B cell (primary cell): ENCODE measurements around the gene PRSS33. TPM values are rescaled to one million over a fixed set of nuclear protein-coding genes. Genes with fewer than 3 reads are reported as not detected.

ENCODE experiments used
- ATAC-seq: fragments of 200-7000 bp; cut with Tn5 transposase; one replicate; pipeline ENCODE4 v1.10.0; 2021; ENCODE audit warnings: low read depth, mild to moderate bottlenecking, moderate number of reproducible peaks, moderate library complexity
- CTCF ChIA-PET: fragments of 350-600 bp; sonication (Branson Sonifier 250); formaldehyde crosslinking; loops from one replicate; lab custom pipeline; 2021; ENCODE audit warnings: antibody characterized with exemption, inconsistent platforms; lab: Charles Lee
- POLR2A ChIA-PET: fragments of 350-600 bp; sonication (Branson Sonifier 250); formaldehyde crosslinking; loops from one replicate; lab custom pipeline; 2021; ENCODE audit warnings: antibody characterized with exemption; lab: Charles Lee
- DNase-seq: peaks from one replicate; pipeline ENCODE4 v3.0.0; 2013
- H2AFZ ChIP-seq: 2 replicates; pipeline ENCODE4 v1.6.1; 2012; ENCODE audit warnings: mild to moderate bottlenecking, low read depth, low read length; ENCODE audit not compliant: insufficient read depth, poor library complexity, severe bottlenecking
- H3K27ac ChIP-seq, 2 donors: 1 replicate in 1 of 2; 2 replicates in 1 of 2; pipeline ENCODE4 v1.5.1; 2012 to 2013; ENCODE audit warnings: low read length in 2 of 2, mild to moderate bottlenecking in 2 of 2, moderate library complexity in 1 of 2
- H3K27me3 ChIP-seq, 4 experiments: fragments of 200-600 bp in 1 of 4; sonication (generic) in 1 of 4; replicated peaks in 1 of 4; 1 replicate in 2 of 4; 2 replicates in 2 of 4; pipeline versions ENCODE4 v1.6.1 to v1.7.0; 2013 to 2016; ENCODE audit warnings: low read length in 3 of 4, mild to moderate bottlenecking in 2 of 4, mixed read lengths in 1 of 4, moderate library complexity in 1 of 4; ENCODE audit not compliant: insufficient read depth in 4 of 4, control insufficient read depth in 3 of 4; ENCODE audit errors: control extremely low read depth in 1 of 4
- H3K36me3 ChIP-seq, 2 experiments: replicated peaks in 1 of 2; 1 replicate in 1 of 2; 2 replicates in 1 of 2; pipeline versions ENCODE4 v1.6.1 to v1.7.1; 2013; ENCODE audit warnings: low read length in 1 of 2; ENCODE audit not compliant: insufficient read depth in 2 of 2, control insufficient read depth in 1 of 2; ENCODE audit errors: control extremely low read depth in 1 of 2, extremely low read depth in 1 of 2
- H3K4me1 ChIP-seq, 2 donors: fragments of 200-600 bp in 1 of 2; sonication (generic) in 1 of 2; 1 replicate in 1 of 2; 2 replicates in 1 of 2; pipeline versions ENCODE4 v1.5.1 to v1.6.1; 2013 to 2017; ENCODE audit warnings: low read length in 2 of 2; ENCODE audit not compliant: control insufficient read depth in 2 of 2, insufficient read depth in 2 of 2
- H3K4me2 ChIP-seq: replicated peaks from 2 replicates; pipeline ENCODE3; 2012; ENCODE audit warnings: mild to moderate bottlenecking, low read depth, low read length; ENCODE audit not compliant: poor library complexity, severe bottlenecking
- H3K4me3 ChIP-seq, 5 experiments: fragments of 200-600 bp in 1 of 5; sonication (generic) in 1 of 5; 1 replicate in 3 of 5; 2 replicates in 2 of 5; pipeline versions ENCODE4 v1.5.1 to v1.7.0; 2011 to 2016; ENCODE audit warnings: low read length in 4 of 5, mild to moderate bottlenecking in 4 of 5, low read depth in 2 of 5, control low read depth in 1 of 5, moderate library complexity in 1 of 5; ENCODE audit not compliant: insufficient read depth in 1 of 5; ENCODE audit errors: control extremely low read depth in 1 of 5, extremely low read depth in 1 of 5
- H3K79me2 ChIP-seq: fragments of 200-600 bp; sonication (generic); one replicate; pipeline ENCODE4 v1.6.0; 2016; ENCODE audit warnings: low read length; ENCODE audit not compliant: control insufficient read depth, insufficient read depth
- H3K9ac ChIP-seq: fragments of 200-600 bp; sonication (generic); 2 replicates; pipeline ENCODE4 v1.6.1; 2017; ENCODE audit warnings: mild to moderate bottlenecking, low read length, moderate library complexity
- H3K9me3 ChIP-seq, 3 donors: one replicate each; pipeline versions ENCODE4 v1.6.1 to v1.7.1; 2013; ENCODE audit warnings: low read length in 2 of 3; ENCODE audit not compliant: control insufficient read depth in 2 of 3, insufficient read depth in 1 of 3; ENCODE audit errors: control extremely low read depth in 1 of 3
- H4K20me1 ChIP-seq: 2 replicates; pipeline ENCODE4 v1.6.0; 2012; ENCODE audit warnings: mild to moderate bottlenecking, low read length; ENCODE audit not compliant: insufficient read depth, control insufficient read depth, poor library complexity, severe bottlenecking
- H3K27ac Mint-ChIP-seq: one replicate; pipeline ENCODE4 v1.8.0; 2021; ENCODE audit warnings: mixed read lengths
- H3K27me3 Mint-ChIP-seq: one replicate; pipeline ENCODE4 v1.8.0; 2021; ENCODE audit warnings: mixed read lengths
- H3K4me1 Mint-ChIP-seq: one replicate; pipeline ENCODE4 v1.8.0; 2021; ENCODE audit warnings: mixed read lengths
- H3K4me3 Mint-ChIP-seq: one replicate; pipeline ENCODE4 v1.8.0; 2021; ENCODE audit warnings: mixed read lengths
- H3K9me3 Mint-ChIP-seq: one replicate; pipeline ENCODE4 v1.8.0; 2022; ENCODE audit warnings: mixed read lengths; ENCODE audit not compliant: insufficient read depth
- EZH2 ChIP-seq: IDR thresholded peaks from 2 replicates; pipeline ENCODE4 v1.6.1; 2012; ENCODE audit warnings: borderline replicate concordance, low read depth, mild to moderate bottlenecking, moderate library complexity, low read length; ENCODE audit not compliant: insufficient read depth, poor library complexity, severe bottlenecking
- WGBS: methylation state at CpG from one replicate; pipeline ENCODE4 v1.1.5; 2013; ENCODE audit warnings: missing lambda C conversion rate; ENCODE audit not compliant: insufficient coverage; 5-methylcytosine and 5-hydroxymethylcytosine counted together
- intact Hi-C: fragments of 100-400 bp; cut with micrococcal nuclease; formaldehyde crosslinking; loops from one replicate; pipeline ENCODE4 v1.10.0; 2022
- polyA plus RNA-seq: library from polyadenylated mRNA; depleted of rRNA; stranded (reverse); fragments of >200 nt; gene quantifications from 2 replicates; pipeline ENCODE4 v1.2.3, GENCODE V29; 2012
- total RNA-seq, 2 donors: library from RNA; stranded (reverse); fragments of 120-200 nt in 1 of 2; gene quantifications; 1 replicate in 1 of 2; 2 replicates in 1 of 2; pipeline versions ENCODE4 v1.2.3 to v1.2.4, GENCODE V29; 2013 to 2022
- TF ChIP-seq, protein P1 (sequence below): fragments of 200-600 bp; IDR thresholded peaks from one replicate; pipeline ENCODE4 v1.8.0; 2022; ENCODE audit warnings: antibody characterized with exemption, mild to moderate bottlenecking

The PRSS33 gene
- total and polyA plus RNA-seq, 2 donors (not counting 1 experiment from before 2014, with no cell fraction given): not detected

GRCh38 chr16:2757344-2757743, 30.0 kb downstream of the PRSS33 start:
- Histone ChIP-seq H2AFZ (no peak overlapping the region), H3K79me2 (peaks cover 75% of the 10 kb centered on the region), H4K20me1 (peaks cover 95% of the 10 kb centered on the region), H3K4me1 (peaks cover 26 to 34% of the 10 kb centered on the region in 2 donors), H3K36me3 (peaks cover 6 to 58% of the 10 kb centered on the region in 2 experiments), H3K9ac (no peak overlapping the region), H3K27ac (no peak overlapping the region), H3K9me3 (no peaks in the 10 kb centered on the region), H3K27me3 (no peaks in the 10 kb centered on the region), H3K4me3 (no peak overlapping the region), H3K4me2 (no peak overlapping the region)
- peaks cover 40% of the 10 kb centered on the region for H3K4me1 Mint-ChIP-seq
- H3K27ac Mint-ChIP-seq: no peak overlapping the region
- ChIA-PET CTCF (no interaction called here), POLR2A (no interaction called here)
- intact Hi-C loops: no loop called here
- no peak overlapping the region for H3K4me3 Mint-ChIP-seq
- no peaks in the 10 kb centered on the region for H3K9me3 Mint-ChIP-seq
- 98% methylated on average over 11 of the region's 11 CpGs for WGBS
- ATAC-seq (no peak), DNase-seq (no peak)
- H3K27me3 Mint-ChIP-seq: no peaks in the 10 kb centered on the region
- no peak for TF ChIP-seq EZH2
- TF ChIP-seq, protein P1, sequence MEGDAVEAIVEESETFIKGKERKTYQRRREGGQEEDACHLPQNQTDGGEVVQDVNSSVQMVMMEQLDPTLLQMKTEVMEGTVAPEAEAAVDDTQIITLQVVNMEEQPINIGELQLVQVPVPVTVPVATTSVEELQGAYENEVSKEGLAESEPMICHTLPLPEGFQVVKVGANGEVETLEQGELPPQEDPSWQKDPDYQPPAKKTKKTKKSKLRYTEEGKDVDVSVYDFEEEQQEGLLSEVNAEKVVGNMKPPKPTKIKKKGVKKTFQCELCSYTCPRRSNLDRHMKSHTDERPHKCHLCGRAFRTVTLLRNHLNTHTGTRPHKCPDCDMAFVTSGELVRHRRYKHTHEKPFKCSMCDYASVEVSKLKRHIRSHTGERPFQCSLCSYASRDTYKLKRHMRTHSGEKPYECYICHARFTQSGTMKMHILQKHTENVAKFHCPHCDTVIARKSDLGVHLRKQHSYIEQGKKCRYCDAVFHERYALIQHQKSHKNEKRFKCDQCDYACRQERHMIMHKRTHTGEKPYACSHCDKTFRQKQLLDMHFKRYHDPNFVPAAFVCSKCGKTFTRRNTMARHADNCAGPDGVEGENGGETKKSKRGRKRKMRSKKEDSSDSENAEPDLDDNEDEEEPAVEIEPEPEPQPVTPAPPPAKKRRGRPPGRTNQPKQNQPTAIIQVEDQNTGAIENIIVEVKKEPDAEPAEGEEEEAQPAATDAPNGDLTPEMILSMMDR: no peak

- Histone ChIP-seq H4K20me1 (peaks cover 86% of the 10 kb centered on the region), H3K4me1 (peaks cover 32 to 40% of the 10 kb centered on the region in 2 donors), H3K27me3 (no peaks in the 10 kb centered on the region), H3K27ac (no peak overlapping the region), H3K9ac (no peak overlapping the region), H3K79me2 (peaks cover 72% of the 10 kb centered on the region), H2AFZ (no peak overlapping the region), H3K9me3 (peaks cover 0 to 6% (median 3%) of the 10 kb centered on the region in 3 donors), H3K4me2 (peak overlapping the region; percentile 4), H3K36me3 (peaks cover 6 to 49% of the 10 kb centered on the region in 2 experiments), H3K4me3 (no peak overlapping the region)
- WGBS: 95% methylated on average over 30 of the region's 30 CpGs
- no peak overlapping the region for H3K27ac Mint-ChIP-seq
- no peak for TF ChIP-seq EZH2
- TF ChIP-seq, protein P1: no peak
- ATAC-seq (no peak), DNase-seq (no peak)
- no peaks in the 10 kb centered on the region for H3K9me3 Mint-ChIP-seq
- ChIA-PET CTCF (no interaction called here), POLR2A (interaction anchor here (0.6 kb wide), 1 partner anchor 12 kb away, joined by 5 read pairs; no protein-coding TSS in a partner anchor)
- no peak overlapping the region for H3K4me3 Mint-ChIP-seq
- intact Hi-C loops: no loop called here
- H3K4me1 Mint-ChIP-seq: peaks cover 48% of the 10 kb centered on the region
- H3K27me3 Mint-ChIP-seq: no peaks in the 10 kb centered on the region
Measured at GRCh38 chr16:2756288-2757015, 30.9 kb downstream of the PRSS33 start.
